ENCODE results near the gene PFDN6.

DNA sequence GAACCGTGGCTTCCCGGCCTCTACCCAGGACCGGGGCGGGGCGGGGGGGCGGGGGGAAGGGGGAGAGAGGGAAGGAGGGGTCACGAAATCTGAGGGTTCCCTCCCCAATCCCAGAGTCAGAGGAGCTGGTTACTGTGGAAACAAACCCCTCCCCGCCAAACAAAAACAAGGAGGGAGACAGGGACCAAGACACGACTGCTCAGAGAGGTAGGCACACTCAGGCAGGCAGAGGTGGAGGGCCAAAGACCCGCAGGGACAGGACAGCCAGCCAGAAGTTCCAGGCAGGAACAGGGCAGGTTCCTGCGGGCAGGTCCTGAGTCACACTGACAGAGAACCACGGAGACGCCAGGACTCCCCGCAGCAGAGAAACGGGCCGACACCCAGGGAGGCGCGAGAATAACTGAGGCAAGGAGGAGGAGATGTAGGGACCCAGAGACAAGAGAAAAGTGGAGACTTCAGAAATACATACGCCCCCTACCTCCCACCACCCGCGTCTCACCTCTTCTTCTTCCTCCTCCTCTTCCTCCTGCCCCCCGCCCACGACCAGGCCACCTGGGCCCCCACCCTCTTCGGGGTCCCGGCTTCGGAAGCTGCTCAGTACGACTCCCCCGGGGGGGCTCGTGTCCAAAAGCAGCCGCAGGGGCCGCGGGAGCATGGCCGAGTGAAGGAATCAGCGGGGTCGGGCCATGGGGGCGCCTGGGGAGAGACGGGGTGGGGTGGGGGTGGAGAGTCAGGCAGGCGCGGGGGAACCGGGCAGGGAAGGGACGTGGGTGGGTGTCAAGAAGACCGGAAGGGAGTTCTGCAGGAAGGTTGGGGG lies 8.8 kb downstream of the PFDN6 start:
- TF ChIP-seq, protein P1, sequence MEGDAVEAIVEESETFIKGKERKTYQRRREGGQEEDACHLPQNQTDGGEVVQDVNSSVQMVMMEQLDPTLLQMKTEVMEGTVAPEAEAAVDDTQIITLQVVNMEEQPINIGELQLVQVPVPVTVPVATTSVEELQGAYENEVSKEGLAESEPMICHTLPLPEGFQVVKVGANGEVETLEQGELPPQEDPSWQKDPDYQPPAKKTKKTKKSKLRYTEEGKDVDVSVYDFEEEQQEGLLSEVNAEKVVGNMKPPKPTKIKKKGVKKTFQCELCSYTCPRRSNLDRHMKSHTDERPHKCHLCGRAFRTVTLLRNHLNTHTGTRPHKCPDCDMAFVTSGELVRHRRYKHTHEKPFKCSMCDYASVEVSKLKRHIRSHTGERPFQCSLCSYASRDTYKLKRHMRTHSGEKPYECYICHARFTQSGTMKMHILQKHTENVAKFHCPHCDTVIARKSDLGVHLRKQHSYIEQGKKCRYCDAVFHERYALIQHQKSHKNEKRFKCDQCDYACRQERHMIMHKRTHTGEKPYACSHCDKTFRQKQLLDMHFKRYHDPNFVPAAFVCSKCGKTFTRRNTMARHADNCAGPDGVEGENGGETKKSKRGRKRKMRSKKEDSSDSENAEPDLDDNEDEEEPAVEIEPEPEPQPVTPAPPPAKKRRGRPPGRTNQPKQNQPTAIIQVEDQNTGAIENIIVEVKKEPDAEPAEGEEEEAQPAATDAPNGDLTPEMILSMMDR (IDR thresholded peaks at IDR 0.05; ENCODE audit: insufficient read depth, low read length, poor library complexity, severe bottlenecking): peak; percentile 52
- no peak for TF ChIP-seq EZH2phosphoT487 (conservative IDR thresholded peaks at IDR 0.05; ENCODE audit: low read length)
